Stimulated activated naive CD4-positive, alpha-beta T cell treated with Interleukin-2 at 50 U/mL for 16 hours (primary cell): ENCODE data around the gene LYRM4.

Experiments
- DNase-seq: peaks from one replicate; lab custom pipeline; 2025; lab: John Stamatoyannopoulos, UW

Gene LYRM4

GRCh38 chr6:5205877-5206850 is 54.6 kb downstream of the LYRM4 start:
- DNase-seq: no peak

- DNase-seq: no peak
These were observed 55.7 kb downstream of the LYRM4 start for GRCh38 chr6:5205035-5205507.

- no peak for DNase-seq
These were observed 56.4 kb downstream of the LYRM4 start for GRCh38 chr6:5204376-5204775.

- no peak for DNase-seq
These were observed 57.2 kb downstream of the LYRM4 start for GRCh38 chr6:5203546-5203945.

- DNase-seq: no peak
These were observed 57.8 kb downstream of the LYRM4 start for GRCh38 chr6:5202941-5203340.

- DNase-seq: no peak
These were observed 58.5 kb downstream of the LYRM4 start for GRCh38 chr6:5202206-5202605.

GRCh38 chr6:5201271-5201670 is 59.5 kb downstream of the LYRM4 start:
- DNase-seq: no peak

GRCh38 chr6:5199702-5200101 is 61.0 kb downstream of the LYRM4 start:
- DNase-seq: no peak

GRCh38 chr6:5199283-5199682 is 61.5 kb downstream of the LYRM4 start:
- no peak for DNase-seq

- no peak for DNase-seq
These were observed 63.7 kb downstream of the LYRM4 start for GRCh38 chr6:5197084-5197483.

GRCh38 chr6:5192135-5192794 is 68.5 kb downstream of the LYRM4 start:
- DNase-seq: no peak

- DNase-seq: no peak
These were observed 69.0 kb downstream of the LYRM4 start for GRCh38 chr6:5191722-5192121.

- no peak for DNase-seq
These were observed 69.5 kb downstream of the LYRM4 start for GRCh38 chr6:5191222-5191621.

GRCh38 chr6:5190507-5190906 is 70.2 kb downstream of the LYRM4 start:
- DNase-seq: no peak

- DNase-seq: no peak
These were observed 72.1 kb downstream of the LYRM4 start for GRCh38 chr6:5188646-5189045.

- DNase-seq: no peak
These were observed 75.9 kb downstream of the LYRM4 start for GRCh38 chr6:5184878-5185277.

GRCh38 chr6:5184218-5184617 is 76.5 kb downstream of the LYRM4 start:
- DNase-seq: no peak

GRCh38 chr6:5181510-5182317 is 79.0 kb downstream of the LYRM4 start:
- no peak for DNase-seq

GRCh38 chr6:5180636-5181035 is 80.1 kb downstream of the LYRM4 start:
- DNase-seq: no peak

GRCh38 chr6:5179917-5180316 is 80.8 kb downstream of the LYRM4 start:
- DNase-seq: no peak

GRCh38 chr6:5178806-5179205 is 81.9 kb downstream of the LYRM4 start:
- DNase-seq: no peak

GRCh38 chr6:5175635-5176034 is 85.1 kb downstream of the LYRM4 start:
- DNase-seq: no peak
